ENCODE measurements around the gene DNAJC1.

DNA sequence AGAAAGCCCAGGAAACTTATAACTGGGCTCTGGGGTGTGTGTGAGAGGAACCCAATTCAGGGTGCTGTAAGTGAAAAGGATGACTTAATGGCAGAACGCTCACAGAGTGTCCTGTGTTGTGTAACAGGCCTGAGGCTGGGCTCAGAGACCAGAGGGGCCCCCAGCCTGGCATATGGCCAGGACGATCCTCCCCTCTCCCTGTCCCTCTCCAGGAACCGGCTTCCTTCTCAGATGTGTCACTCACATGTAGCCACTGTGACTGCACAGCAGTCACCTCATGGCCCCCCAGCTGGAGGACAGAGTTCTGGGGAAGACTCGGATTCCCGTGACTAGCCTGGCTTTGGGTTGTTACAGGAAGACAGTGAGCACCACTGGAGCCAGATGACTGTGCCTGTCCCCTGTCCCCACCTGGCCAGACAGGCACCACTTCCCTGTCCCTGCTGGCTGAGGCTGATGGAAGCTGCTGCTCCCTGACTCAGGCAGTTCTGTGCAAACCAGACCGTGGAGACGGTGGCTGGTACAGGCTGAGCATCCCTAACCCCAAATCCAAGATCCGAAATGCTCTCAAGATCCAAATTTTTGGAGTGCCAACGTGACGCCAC lies 249.0 kb downstream of the DNAJC1 start:
- TF ChIP-seq, protein P1, sequence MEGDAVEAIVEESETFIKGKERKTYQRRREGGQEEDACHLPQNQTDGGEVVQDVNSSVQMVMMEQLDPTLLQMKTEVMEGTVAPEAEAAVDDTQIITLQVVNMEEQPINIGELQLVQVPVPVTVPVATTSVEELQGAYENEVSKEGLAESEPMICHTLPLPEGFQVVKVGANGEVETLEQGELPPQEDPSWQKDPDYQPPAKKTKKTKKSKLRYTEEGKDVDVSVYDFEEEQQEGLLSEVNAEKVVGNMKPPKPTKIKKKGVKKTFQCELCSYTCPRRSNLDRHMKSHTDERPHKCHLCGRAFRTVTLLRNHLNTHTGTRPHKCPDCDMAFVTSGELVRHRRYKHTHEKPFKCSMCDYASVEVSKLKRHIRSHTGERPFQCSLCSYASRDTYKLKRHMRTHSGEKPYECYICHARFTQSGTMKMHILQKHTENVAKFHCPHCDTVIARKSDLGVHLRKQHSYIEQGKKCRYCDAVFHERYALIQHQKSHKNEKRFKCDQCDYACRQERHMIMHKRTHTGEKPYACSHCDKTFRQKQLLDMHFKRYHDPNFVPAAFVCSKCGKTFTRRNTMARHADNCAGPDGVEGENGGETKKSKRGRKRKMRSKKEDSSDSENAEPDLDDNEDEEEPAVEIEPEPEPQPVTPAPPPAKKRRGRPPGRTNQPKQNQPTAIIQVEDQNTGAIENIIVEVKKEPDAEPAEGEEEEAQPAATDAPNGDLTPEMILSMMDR (tag by site-specific recombination; IDR thresholded peaks at IDR 0.05), result no peak
- TF ChIP-seq KLF7 (tag by site-specific recombination; IDR thresholded peaks at IDR 0.05; ENCODE audit: borderline replicate concordance), result no peak
- no peak for TF ChIP-seq ZNF776 (tag by site-specific recombination; IDR thresholded peaks at IDR 0.05; ENCODE audit: borderline replicate concordance)
- TF ChIP-seq ZNF777 (tag by site-specific recombination; IDR thresholded peaks at IDR 0.05; ENCODE audit: borderline replicate concordance), result no peak
- TF ChIP-seq ZNF792 (tag by site-specific recombination; IDR thresholded peaks at IDR 0.05), result no peak
